ENCODE measurements around the gene HS2ST1.

DNA sequence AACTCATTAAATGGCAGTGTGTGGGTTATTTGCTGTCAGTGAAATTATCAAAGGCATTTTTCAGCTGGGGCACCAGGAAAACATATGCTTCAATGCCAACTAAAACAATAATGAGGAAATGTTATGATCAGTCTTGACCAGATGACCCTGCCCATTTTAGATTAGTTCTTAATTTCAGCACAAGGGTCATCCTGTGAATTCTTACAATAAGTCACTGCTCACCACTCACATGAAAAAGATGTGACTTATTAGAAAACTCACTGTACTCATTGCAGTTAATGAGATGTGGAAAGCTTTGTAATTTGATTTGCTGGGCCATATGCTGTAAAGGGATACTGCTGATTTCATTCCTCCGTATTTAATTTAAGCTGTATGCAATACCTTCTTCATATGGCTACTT is 235.7 kb downstream of the HS2ST1 start:
- no peak for TF ChIP-seq YY1 (IDR thresholded peaks at IDR 0.05; ENCODE audit: extremely low read depth, insufficient replicate concordance, low read depth, low read length)
- TF ChIP-seq, protein P1, sequence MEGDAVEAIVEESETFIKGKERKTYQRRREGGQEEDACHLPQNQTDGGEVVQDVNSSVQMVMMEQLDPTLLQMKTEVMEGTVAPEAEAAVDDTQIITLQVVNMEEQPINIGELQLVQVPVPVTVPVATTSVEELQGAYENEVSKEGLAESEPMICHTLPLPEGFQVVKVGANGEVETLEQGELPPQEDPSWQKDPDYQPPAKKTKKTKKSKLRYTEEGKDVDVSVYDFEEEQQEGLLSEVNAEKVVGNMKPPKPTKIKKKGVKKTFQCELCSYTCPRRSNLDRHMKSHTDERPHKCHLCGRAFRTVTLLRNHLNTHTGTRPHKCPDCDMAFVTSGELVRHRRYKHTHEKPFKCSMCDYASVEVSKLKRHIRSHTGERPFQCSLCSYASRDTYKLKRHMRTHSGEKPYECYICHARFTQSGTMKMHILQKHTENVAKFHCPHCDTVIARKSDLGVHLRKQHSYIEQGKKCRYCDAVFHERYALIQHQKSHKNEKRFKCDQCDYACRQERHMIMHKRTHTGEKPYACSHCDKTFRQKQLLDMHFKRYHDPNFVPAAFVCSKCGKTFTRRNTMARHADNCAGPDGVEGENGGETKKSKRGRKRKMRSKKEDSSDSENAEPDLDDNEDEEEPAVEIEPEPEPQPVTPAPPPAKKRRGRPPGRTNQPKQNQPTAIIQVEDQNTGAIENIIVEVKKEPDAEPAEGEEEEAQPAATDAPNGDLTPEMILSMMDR (IDR thresholded peaks at IDR 0.05 in 2 of 3, conservative IDR thresholded peaks at IDR 0.05 in 1 of 3; ENCODE audit: borderline replicate concordance in 1 of 3, insufficient read depth in 1 of 3, low read depth in 2 of 3, low read length in 2 of 3) = no peak
- no peak for TF ChIP-seq JUND (IDR thresholded peaks at IDR 0.05)
- TF ChIP-seq, protein P2, sequence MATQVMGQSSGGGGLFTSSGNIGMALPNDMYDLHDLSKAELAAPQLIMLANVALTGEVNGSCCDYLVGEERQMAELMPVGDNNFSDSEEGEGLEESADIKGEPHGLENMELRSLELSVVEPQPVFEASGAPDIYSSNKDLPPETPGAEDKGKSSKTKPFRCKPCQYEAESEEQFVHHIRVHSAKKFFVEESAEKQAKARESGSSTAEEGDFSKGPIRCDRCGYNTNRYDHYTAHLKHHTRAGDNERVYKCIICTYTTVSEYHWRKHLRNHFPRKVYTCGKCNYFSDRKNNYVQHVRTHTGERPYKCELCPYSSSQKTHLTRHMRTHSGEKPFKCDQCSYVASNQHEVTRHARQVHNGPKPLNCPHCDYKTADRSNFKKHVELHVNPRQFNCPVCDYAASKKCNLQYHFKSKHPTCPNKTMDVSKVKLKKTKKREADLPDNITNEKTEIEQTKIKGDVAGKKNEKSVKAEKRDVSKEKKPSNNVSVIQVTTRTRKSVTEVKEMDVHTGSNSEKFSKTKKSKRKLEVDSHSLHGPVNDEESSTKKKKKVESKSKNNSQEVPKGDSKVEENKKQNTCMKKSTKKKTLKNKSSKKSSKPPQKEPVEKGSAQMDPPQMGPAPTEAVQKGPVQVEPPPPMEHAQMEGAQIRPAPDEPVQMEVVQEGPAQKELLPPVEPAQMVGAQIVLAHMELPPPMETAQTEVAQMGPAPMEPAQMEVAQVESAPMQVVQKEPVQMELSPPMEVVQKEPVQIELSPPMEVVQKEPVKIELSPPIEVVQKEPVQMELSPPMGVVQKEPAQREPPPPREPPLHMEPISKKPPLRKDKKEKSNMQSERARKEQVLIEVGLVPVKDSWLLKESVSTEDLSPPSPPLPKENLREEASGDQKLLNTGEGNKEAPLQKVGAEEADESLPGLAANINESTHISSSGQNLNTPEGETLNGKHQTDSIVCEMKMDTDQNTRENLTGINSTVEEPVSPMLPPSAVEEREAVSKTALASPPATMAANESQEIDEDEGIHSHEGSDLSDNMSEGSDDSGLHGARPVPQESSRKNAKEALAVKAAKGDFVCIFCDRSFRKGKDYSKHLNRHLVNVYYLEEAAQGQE (IDR thresholded peaks at IDR 0.05; ENCODE audit: low read depth) = no peak
- TF ChIP-seq POLR2A (IDR thresholded peaks at IDR 0.05; ENCODE audit: borderline replicate concordance, extremely low read depth, insufficient read depth, insufficient read length) = no peak

All from HCT116 (cell line).